ENCODE data around the gene SPEG.

DNA sequence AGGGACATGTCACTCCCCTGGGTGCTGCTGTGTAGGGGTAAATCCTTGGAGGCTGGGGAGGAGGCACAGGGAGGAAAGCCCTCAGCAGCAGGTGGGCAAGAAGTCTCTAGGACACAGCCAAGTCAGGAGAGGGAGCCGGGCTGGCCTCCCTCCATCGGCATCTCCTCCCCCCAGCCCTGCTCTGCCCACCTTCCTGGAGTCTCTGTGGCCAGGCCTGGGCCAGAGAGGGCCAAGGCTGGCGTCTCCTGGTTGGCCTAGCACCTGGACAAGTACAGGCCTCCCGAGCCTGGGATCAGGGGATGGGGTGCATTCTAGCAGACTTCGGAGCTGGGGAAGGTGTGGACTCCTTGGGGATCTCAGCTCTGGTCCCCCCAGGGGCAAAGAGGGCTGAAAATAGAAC is 1.8 kb downstream of the SPEG start:
- TF ChIP-seq, protein P1, sequence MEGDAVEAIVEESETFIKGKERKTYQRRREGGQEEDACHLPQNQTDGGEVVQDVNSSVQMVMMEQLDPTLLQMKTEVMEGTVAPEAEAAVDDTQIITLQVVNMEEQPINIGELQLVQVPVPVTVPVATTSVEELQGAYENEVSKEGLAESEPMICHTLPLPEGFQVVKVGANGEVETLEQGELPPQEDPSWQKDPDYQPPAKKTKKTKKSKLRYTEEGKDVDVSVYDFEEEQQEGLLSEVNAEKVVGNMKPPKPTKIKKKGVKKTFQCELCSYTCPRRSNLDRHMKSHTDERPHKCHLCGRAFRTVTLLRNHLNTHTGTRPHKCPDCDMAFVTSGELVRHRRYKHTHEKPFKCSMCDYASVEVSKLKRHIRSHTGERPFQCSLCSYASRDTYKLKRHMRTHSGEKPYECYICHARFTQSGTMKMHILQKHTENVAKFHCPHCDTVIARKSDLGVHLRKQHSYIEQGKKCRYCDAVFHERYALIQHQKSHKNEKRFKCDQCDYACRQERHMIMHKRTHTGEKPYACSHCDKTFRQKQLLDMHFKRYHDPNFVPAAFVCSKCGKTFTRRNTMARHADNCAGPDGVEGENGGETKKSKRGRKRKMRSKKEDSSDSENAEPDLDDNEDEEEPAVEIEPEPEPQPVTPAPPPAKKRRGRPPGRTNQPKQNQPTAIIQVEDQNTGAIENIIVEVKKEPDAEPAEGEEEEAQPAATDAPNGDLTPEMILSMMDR (IDR thresholded peaks at IDR 0.05; ENCODE audit: insufficient read depth, low read length): no peak
- TF ChIP-seq GABPA (IDR thresholded peaks at IDR 0.05; ENCODE audit: low read depth) (no peak), POLR2AphosphoS5 (IDR thresholded peaks at IDR 0.05; ENCODE audit: low read depth) (no peak)
